BE2C (cell line): ENCODE data around the gene SERHL2.
"Not testable (repeated sequence)": the region's sequence is repeated elsewhere in the genome, so short reads cannot be mapped to it uniquely, and the experiment has no call there.

Source experiments
- DNase-seq: peaks from one replicate; pipeline ENCODE4 v3.0.0-alpha.2; 2020
- H3K27me3 ChIP-seq: fragments of 250-450 bp; sonication (Bioruptor Pico); 2 replicates; pipeline ENCODE4 v1.5.1; 2020; ENCODE audit warnings: mild to moderate bottlenecking
- H3K36me3 ChIP-seq: fragments of 250-450 bp; sonication (Bioruptor Pico); 2 replicates; pipeline ENCODE4 v1.5.1; 2020; ENCODE audit warnings: mild to moderate bottlenecking
- H3K4me1 ChIP-seq: fragments of 250-450 bp; sonication (Bioruptor Pico); 2 replicates; pipeline ENCODE4 v1.5.1; 2020
- H3K4me3 ChIP-seq: 2 replicates; pipeline ENCODE4 v1.5.1; 2011; ENCODE audit warnings: low read depth, low read length
- H3K9me3 ChIP-seq: fragments of 250-450 bp; sonication (Bioruptor Pico); 2 replicates; pipeline ENCODE4 v1.5.1; 2020
- TF ChIP-seq, protein P1 (sequence below): IDR thresholded peaks from 2 replicates; pipeline ENCODE4 v1.5.1; 2012; ENCODE audit warnings: mild to moderate bottlenecking, low read depth, low read length

Gene SERHL2

GRCh38 chr22:42515896-42516295 lies 37.9 kb upstream of the SERHL2 start:
- DNase-seq = no peak
- H3K36me3 ChIP-seq = peaks cover 15% of the 10 kb centered on the region
- H3K4me3 ChIP-seq = no peak overlapping the region
- H3K27me3 ChIP-seq = no peaks in the 10 kb centered on the region
- H3K4me1 ChIP-seq = peaks cover 5% of the 10 kb centered on the region; the same call in 1 of the 2 replicates
- H3K9me3 ChIP-seq = no peaks in the 10 kb centered on the region
- TF ChIP-seq, protein P1, sequence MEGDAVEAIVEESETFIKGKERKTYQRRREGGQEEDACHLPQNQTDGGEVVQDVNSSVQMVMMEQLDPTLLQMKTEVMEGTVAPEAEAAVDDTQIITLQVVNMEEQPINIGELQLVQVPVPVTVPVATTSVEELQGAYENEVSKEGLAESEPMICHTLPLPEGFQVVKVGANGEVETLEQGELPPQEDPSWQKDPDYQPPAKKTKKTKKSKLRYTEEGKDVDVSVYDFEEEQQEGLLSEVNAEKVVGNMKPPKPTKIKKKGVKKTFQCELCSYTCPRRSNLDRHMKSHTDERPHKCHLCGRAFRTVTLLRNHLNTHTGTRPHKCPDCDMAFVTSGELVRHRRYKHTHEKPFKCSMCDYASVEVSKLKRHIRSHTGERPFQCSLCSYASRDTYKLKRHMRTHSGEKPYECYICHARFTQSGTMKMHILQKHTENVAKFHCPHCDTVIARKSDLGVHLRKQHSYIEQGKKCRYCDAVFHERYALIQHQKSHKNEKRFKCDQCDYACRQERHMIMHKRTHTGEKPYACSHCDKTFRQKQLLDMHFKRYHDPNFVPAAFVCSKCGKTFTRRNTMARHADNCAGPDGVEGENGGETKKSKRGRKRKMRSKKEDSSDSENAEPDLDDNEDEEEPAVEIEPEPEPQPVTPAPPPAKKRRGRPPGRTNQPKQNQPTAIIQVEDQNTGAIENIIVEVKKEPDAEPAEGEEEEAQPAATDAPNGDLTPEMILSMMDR = no peak

- H3K27me3 ChIP-seq, H3K4me1 ChIP-seq: not testable (repeated sequence)
Measured at GRCh38 chr22:42517103-42517502, 36.7 kb upstream of the SERHL2 start.

DNA sequence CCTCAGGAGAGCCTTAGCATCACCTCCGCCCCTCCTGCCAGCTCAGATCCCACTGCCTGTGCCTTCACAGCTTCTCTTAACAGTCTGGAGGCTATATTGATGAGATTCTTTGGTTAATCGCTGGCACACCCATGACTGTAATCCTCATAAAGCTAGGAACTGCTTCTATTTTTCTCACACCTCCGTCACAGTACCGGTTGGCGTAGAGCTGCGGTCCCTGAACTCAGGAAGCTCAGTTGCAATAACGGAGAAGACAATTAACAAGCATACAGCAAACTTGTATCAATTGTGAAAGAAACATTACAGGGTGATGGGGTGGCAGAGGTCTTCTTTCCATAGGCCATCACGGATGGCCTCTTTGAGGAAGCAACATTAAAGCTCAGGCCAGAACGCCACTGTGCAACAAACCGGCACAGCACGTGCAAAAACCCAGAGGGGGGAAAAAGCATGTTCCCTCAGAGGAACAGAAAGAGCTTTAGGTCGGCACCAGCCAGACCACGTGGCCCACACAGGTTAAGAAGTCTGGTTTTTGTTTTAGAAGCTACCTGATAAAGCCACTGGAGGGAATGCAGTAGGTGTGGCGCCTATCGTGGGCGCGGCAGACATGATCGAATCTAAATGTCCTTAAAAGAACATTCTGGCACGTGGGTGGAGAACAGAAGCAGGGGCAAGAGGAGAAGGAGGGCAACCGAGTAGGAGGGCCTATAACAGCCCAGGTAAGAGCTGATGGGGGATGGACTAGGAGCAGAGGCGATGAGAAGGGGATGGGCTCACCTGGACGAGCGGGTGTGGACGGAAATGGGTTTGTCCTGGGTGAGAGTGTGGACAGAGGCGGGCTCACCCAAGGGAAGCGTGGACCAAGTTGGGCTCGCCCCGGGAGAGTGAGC lies 34.9 kb upstream of the SERHL2 start:
- H3K27me3 ChIP-seq, H3K4me1 ChIP-seq, H3K9me3 ChIP-seq, DNase-seq, H3K36me3 ChIP-seq: not testable (repeated sequence)
- H3K4me3 ChIP-seq = peak overlapping the region; percentile 76

More at GRCh38 chr22:42517103-42517502, 36.7 kb upstream of the SERHL2 start:
- not testable (repeated sequence) for H3K9me3 ChIP-seq, H3K36me3 ChIP-seq, H3K4me3 ChIP-seq, DNase-seq

GRCh38 chr22:42519525-42520401 lies 34.0 kb upstream of the SERHL2 start, which contains the start of gene RRP7A:
Gene RRP7A (minus strand): TSS chr22:42519796. CDS start chr22:42519786, 10 bp downstream.
- H3K27me3 ChIP-seq = no peaks in the 10 kb centered on the region
- TF ChIP-seq, protein P1 = no peak
- DNase-seq = peak; percentile 84
- H3K4me3 ChIP-seq = peak within 1 kb of the TSS; percentile 76
- H3K4me1 ChIP-seq = peaks cover 5% of the 10 kb centered on the region; the same call in 1 of the 2 replicates
- H3K9me3 ChIP-seq = no peaks in the 10 kb centered on the region
- peaks cover 10% of the 10 kb centered on the region for H3K36me3 ChIP-seq

DNA sequence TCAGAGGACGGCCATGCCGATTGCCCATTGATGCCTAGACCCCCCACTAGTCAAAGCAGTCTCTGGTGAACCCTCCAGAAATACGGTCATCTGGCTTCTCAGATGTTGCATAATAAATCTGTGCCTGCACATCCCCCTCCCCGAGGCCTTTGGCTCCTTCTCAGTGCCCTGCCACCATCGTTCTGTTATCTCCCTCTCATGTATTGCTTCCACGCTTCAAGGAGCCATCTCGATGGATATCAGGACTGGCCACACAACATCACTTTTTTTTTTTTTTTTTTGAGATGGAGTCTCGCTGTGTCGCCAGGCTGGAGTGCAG lies 32.6 kb upstream of the SERHL2 start:
- Histone ChIP-seq H3K36me3 (peaks cover 3% of the 10 kb centered on the region), H3K4me3 (no peak overlapping the region), H3K4me1 (peaks cover 5% of the 10 kb centered on the region; the same call in 1 of the 2 replicates), H3K27me3 (no peaks in the 10 kb centered on the region), H3K9me3 (no peaks in the 10 kb centered on the region)
- TF ChIP-seq, protein P1 = no peak
- DNase-seq = no peak

- peaks cover 5% of the 10 kb centered on the region; the same call in 1 of the 2 replicates for H3K4me1 ChIP-seq
- no peaks in the 10 kb centered on the region for H3K27me3 ChIP-seq
- TF ChIP-seq, protein P1 = no peak
- DNase-seq = no peak
- no peak overlapping the region for H3K4me3 ChIP-seq
- H3K36me3 ChIP-seq = peaks cover 3% of the 10 kb centered on the region; the same call in 1 of the 2 replicates
- H3K9me3 ChIP-seq = no peaks in the 10 kb centered on the region
Measured at GRCh38 chr22:42522546-42522945, 31.2 kb upstream of the SERHL2 start.
